H1 (cell line): ENCODE measurements around the gene IL18R1. TPM values are rescaled to one million over a fixed set of nuclear protein-coding genes. Genes with fewer than 3 reads are reported as not detected.

Source experiments
- CTCF ChIA-PET: fragments of 300-600 bp; sonication (Branson Sonifier 250); formaldehyde crosslinking; loops from one replicate; lab custom pipeline; 2021; ENCODE audit not compliant: partially characterized antibody; lab: Charles Lee
- POLR2A ChIA-PET: fragments of 300-600 bp; sonication (Branson Sonifier 250); formaldehyde crosslinking; loops from one replicate; lab custom pipeline; 2021; ENCODE audit warnings: inconsistent platforms; ENCODE audit not compliant: partially characterized antibody; lab: Charles Lee
- DNase-seq, 2 experiments: peaks; one replicate each; pipeline versions ENCODE4 v3.0.0 to v3.0.0-alpha.2; 2010 to 2022; ENCODE audit warnings: low spot score in 2 of 2, low read depth in 1 of 2, mixed read lengths in 1 of 2
- FAIRE-seq: peaks from 2 replicates; lab custom pipeline; 2011; peaks lifted over from hg19 to GRCh38; lab: Jason Lieb, UNC
- H2AFZ ChIP-seq: 2 replicates; pipeline ENCODE4 v1.8.1; 2012; ENCODE audit warnings: low read length, inconsistent platforms
- H2AK5ac ChIP-seq: 2 replicates; pipeline ENCODE4 v1.6.1; 2013; ENCODE audit warnings: low read depth, low read length
- H2BK120ac ChIP-seq: replicated peaks from 2 replicates; pipeline ENCODE3; 2013; ENCODE audit warnings: low read depth, low read length, inconsistent platforms
- H2BK12ac ChIP-seq: 2 replicates; pipeline ENCODE4 v1.6.1; 2013; ENCODE audit warnings: low read depth, low read length
- H2BK15ac ChIP-seq: 2 replicates; pipeline ENCODE4 v1.6.1; 2013; ENCODE audit warnings: low read length
- H2BK20ac ChIP-seq: 2 replicates; pipeline ENCODE4 v1.6.1; 2013; ENCODE audit warnings: low read length
- H2BK5ac ChIP-seq: 2 replicates; pipeline ENCODE4 v1.6.1; 2013; ENCODE audit warnings: low read depth, low read length
- H3K14ac ChIP-seq: 2 replicates; pipeline ENCODE4 v1.6.1; 2013; ENCODE audit warnings: inconsistent platforms; ENCODE audit not compliant: insufficient read length
- H3K18ac ChIP-seq: 2 replicates; pipeline ENCODE4 v1.6.1; 2013; ENCODE audit warnings: low read length; ENCODE audit errors: extremely low read depth
- H3K23ac ChIP-seq: 2 replicates; pipeline ENCODE4 v1.6.1; 2013; ENCODE audit warnings: inconsistent platforms; ENCODE audit not compliant: insufficient read length
- H3K23me2 ChIP-seq: 2 replicates; pipeline ENCODE4 v1.6.1; 2013; ENCODE audit warnings: low read depth, low read length
- H3K27ac ChIP-seq: 2 replicates; pipeline ENCODE4 v1.6.1; 2011; ENCODE audit warnings: low read depth, low read length, inconsistent platforms
- H3K27me3 ChIP-seq, 4 experiments: replicated peaks in 1 of 4; 1 replicate in 1 of 4; 2 replicates in 3 of 4; pipeline versions ENCODE4 v1.6.1 to v1.8.1; 2011 to 2013; ENCODE audit warnings: low read length in 3 of 4, mild to moderate bottlenecking in 3 of 4, inconsistent platforms in 2 of 4, mixed read lengths in 2 of 4, moderate library complexity in 1 of 4; ENCODE audit not compliant: control insufficient read depth in 3 of 4, insufficient read depth in 3 of 4; ENCODE audit errors: extremely low read depth in 1 of 4
- H3K36me3 ChIP-seq, 4 experiments: 2 replicates each; pipeline versions ENCODE4 v1.6.1 to v1.8.1; 2011 to 2013; ENCODE audit warnings: mild to moderate bottlenecking in 4 of 4, low read length in 3 of 4, moderate library complexity in 2 of 4, control low read depth in 1 of 4, inconsistent platforms in 1 of 4; ENCODE audit not compliant: insufficient read depth in 4 of 4, control insufficient read depth in 2 of 4
- H3K4ac ChIP-seq: replicated peaks from 2 replicates; pipeline ENCODE3; 2013; ENCODE audit warnings: low read length, low read depth, mixed read lengths, inconsistent platforms; ENCODE audit not compliant: insufficient read length
- H3K4me1 ChIP-seq, 4 experiments: replicated peaks in 1 of 4; 1 replicate in 1 of 4; 2 replicates in 3 of 4; pipeline versions ENCODE4 v1.6.1 to v1.8.1; 2011 to 2013; ENCODE audit warnings: low read length in 3 of 4, inconsistent platforms in 2 of 4, mixed read lengths in 1 of 4; ENCODE audit not compliant: insufficient read depth in 4 of 4, control insufficient read depth in 3 of 4
- H3K4me2 ChIP-seq, 2 experiments: 2 replicates each; pipeline versions ENCODE4 v1.6.1 to v1.8.1; 2011 to 2013; ENCODE audit warnings: low read depth in 2 of 2, low read length in 2 of 2, control low read depth in 1 of 2, inconsistent platforms in 1 of 2, mild to moderate bottlenecking in 1 of 2; ENCODE audit not compliant: insufficient read depth in 1 of 2
- H3K4me3 ChIP-seq, 4 experiments: fragments of 200-600, 300-600 bp in 1 of 4; sonication (generic), shearing (Covaris generic), sonication (Bioruptor Twin) in 1 of 4; 2 replicates each; pipeline versions ENCODE4 v1.5.1 to v1.8.1; 2011 to 2016; ENCODE audit warnings: low read length in 4 of 4, low read depth in 3 of 4, control low read depth in 2 of 4, inconsistent platforms in 2 of 4, mild to moderate bottlenecking in 2 of 4, mixed read lengths in 1 of 4, moderate library complexity in 1 of 4; ENCODE audit not compliant: insufficient read depth in 2 of 4; ENCODE audit errors: extremely low read depth in 1 of 4
- H3K56ac ChIP-seq: replicated peaks from 2 replicates; pipeline ENCODE3; 2013; ENCODE audit warnings: low read depth, mild to moderate bottlenecking, mixed read lengths, low read length, inconsistent platforms; ENCODE audit not compliant: insufficient read length
- H3K79me1 ChIP-seq: 2 replicates; pipeline ENCODE4 v1.6.1; 2013; ENCODE audit warnings: low read depth, low read length, control low read depth
- H3K79me2 ChIP-seq, 2 experiments: 2 replicates each; pipeline versions ENCODE4 v1.6.1 to v1.8.1; 2012 to 2013; ENCODE audit warnings: low read length in 2 of 2, mild to moderate bottlenecking in 2 of 2, inconsistent platforms in 1 of 2; ENCODE audit not compliant: insufficient read depth in 2 of 2, control insufficient read depth in 1 of 2
- H3K9ac ChIP-seq, 4 experiments: replicated peaks in 1 of 4; 1 replicate in 1 of 4; 2 replicates in 3 of 4; pipeline versions ENCODE4 v1.6.1 to v1.8.1; 2011 to 2013; ENCODE audit warnings: low read depth in 3 of 4, low read length in 3 of 4, control low read depth in 2 of 4, mild to moderate bottlenecking in 2 of 4, moderate library complexity in 2 of 4, inconsistent platforms in 1 of 4; ENCODE audit errors: extremely low read depth in 1 of 4
- H3K9me3 ChIP-seq, 2 experiments: 2 replicates each; pipeline versions ENCODE4 v1.6.1 to v1.8.1; 2012 to 2013; ENCODE audit warnings: mild to moderate bottlenecking in 2 of 2, moderate library complexity in 2 of 2, control low read depth in 1 of 2, inconsistent platforms in 1 of 2, low read depth in 1 of 2, low read length in 1 of 2, mixed read lengths in 1 of 2; ENCODE audit not compliant: insufficient read depth in 2 of 2
- H4K20me1 ChIP-seq, 2 experiments: replicated peaks in 1 of 2; 2 replicates each; pipeline versions ENCODE3 to v1.8.1; 2011 to 2013; ENCODE audit warnings: inconsistent platforms in 2 of 2, low read length in 2 of 2, mild to moderate bottlenecking in 1 of 2; ENCODE audit not compliant: insufficient read depth in 2 of 2, control insufficient read depth in 1 of 2
- H4K5ac ChIP-seq: 2 replicates; pipeline ENCODE4 v1.6.1; 2013; ENCODE audit warnings: low read length, low read depth, mixed read lengths, inconsistent platforms; ENCODE audit not compliant: insufficient read length
- H4K8ac ChIP-seq: 2 replicates; pipeline ENCODE4 v1.8.0; 2013; ENCODE audit warnings: mild to moderate bottlenecking, moderate library complexity, low read length, inconsistent platforms; ENCODE audit not compliant: insufficient read depth; ENCODE audit errors: extremely low read depth
- H4K91ac ChIP-seq: replicated peaks from 2 replicates; pipeline ENCODE3; 2013; ENCODE audit warnings: low read length, mixed read lengths, inconsistent platforms; ENCODE audit not compliant: insufficient read length
- CHD1 ChIP-seq: IDR thresholded peaks from 2 replicates; pipeline ENCODE4 v1.6.1; 2012; ENCODE audit warnings: low read depth, low read length, improper control_type of control experiment
- CHD2 ChIP-seq: IDR thresholded peaks from 2 replicates; pipeline ENCODE4 v1.6.1; 2012; ENCODE audit warnings: low read length, improper control_type of control experiment
- CTBP2 ChIP-seq: IDR thresholded peaks from 2 replicates; pipeline ENCODE4 v1.7.0; 2011; ENCODE audit warnings: borderline replicate concordance, mild to moderate bottlenecking, moderate library complexity, mixed read lengths, low read length; ENCODE audit not compliant: insufficient read depth, insufficient read length
- CTCF ChIP-seq, 3 experiments: IDR thresholded peaks; 1 replicate in 2 of 3; 2 replicates in 1 of 3; pipeline versions ENCODE4 v1.5.1 to v1.6.1; 2011; ENCODE audit warnings: low read length in 3 of 3, mild to moderate bottlenecking in 3 of 3, inconsistent platforms in 2 of 3, low read depth in 1 of 3, moderate library complexity in 1 of 3; ENCODE audit not compliant: insufficient read depth in 1 of 3; ENCODE audit errors: control extremely low read depth in 1 of 3
- EGR1 ChIP-seq: IDR thresholded peaks from 2 replicates; pipeline ENCODE4 v1.6.1; 2011; ENCODE audit warnings: low read depth, low read length, borderline replicate concordance
- MAFK ChIP-seq: IDR thresholded peaks from 2 replicates; pipeline ENCODE4 v1.6.1; 2012; ENCODE audit warnings: low read depth, mild to moderate bottlenecking, improper control_type of control experiment, low read length
- RNF2 ChIP-seq: fragments of 200-900, 300-1000 bp; sonication (generic); IDR thresholded peaks from 2 replicates; pipeline ENCODE4 v1.7.1; 2016; ENCODE audit warnings: borderline replicate concordance, low read depth, mild to moderate bottlenecking, antibody characterized with exemption, low read length; ENCODE audit not compliant: poor library complexity, severe bottlenecking; ENCODE audit errors: missing control alignments
- SIRT6 ChIP-seq: IDR thresholded peaks from one replicate; pipeline ENCODE4 v1.7.1; 2012; ENCODE audit warnings: low read length, inconsistent platforms
- TAF7 ChIP-seq: optimal IDR thresholded peaks from 2 replicates; pipeline ENCODE3; 2011; ENCODE audit warnings: low read depth, mild to moderate bottlenecking, inconsistent platforms, low read length, moderate library complexity, borderline replicate concordance
- TCF12 ChIP-seq: IDR thresholded peaks from 2 replicates; pipeline ENCODE4 v1.6.1; 2011; ENCODE audit warnings: low read depth, mild to moderate bottlenecking, low read length
- TEAD4 ChIP-seq: IDR thresholded peaks from 2 replicates; pipeline ENCODE4 v1.6.1; 2012; ENCODE audit warnings: low read depth, low read length, inconsistent platforms, mixed read lengths
- WGBS, 2 experiments: shearing (Covaris generic) in 1 of 2; methylation state at CpG; one replicate each; pipeline versions ENCODE4 v1.1.6 to v1.1.7; 2013 to 2015; ENCODE audit warnings: low lambda C conversion rate in 2 of 2, mixed read lengths in 2 of 2, inconsistent platforms in 1 of 2, low coverage in 1 of 2, missing lambda C conversion rate in 1 of 2; ENCODE audit not compliant: insufficient replicate concordance in 2 of 2, insufficient coverage in 1 of 2, insufficient read length in 1 of 2; ENCODE audit errors: extremely low coverage in 1 of 2, missing lambda C conversion rate in 1 of 2; 5-methylcytosine and 5-hydroxymethylcytosine counted together
- polyA plus RNA-seq, 7 experiments: library from polyadenylated mRNA; depleted of rRNA in 3 of 7; stranded (reverse) in 5 of 7; unstranded in 2 of 7; fragments of >200 nt in 5 of 7; fragments of 200-250 nt in 2 of 7; gene quantifications; 1 replicate in 5 of 7; 2 replicates in 1 of 7; 4 replicates in 1 of 7; pipeline versions ENCODE4 v1.2.1 to v1.2.3, GENCODE V29; 2011 to 2013; ENCODE audit warnings: missing spikeins in 2 of 7, mixed read lengths in 2 of 7
- total RNA-seq: library from RNA; stranded (reverse); fragmentation: NEBNext Ultra II Directional; extraction: Animal tissue kit (Norgen Biotek cat#: 25700); gene quantifications from 2 replicates; pipeline ENCODE4 v1.2.1, GENCODE V29; 2021
- TF ChIP-seq, protein P1 (sequence below): IDR thresholded peaks from 2 replicates; pipeline ENCODE4 v1.6.1; 2012; ENCODE audit warnings: inconsistent platforms

The IL18R1 gene
- total and polyA plus RNA-seq, 2 of the 8 experiments (the other 6 are each of a cell fraction or from before 2014, with no cell fraction given) = 0.54 TPM; not detected in 1

DNA sequence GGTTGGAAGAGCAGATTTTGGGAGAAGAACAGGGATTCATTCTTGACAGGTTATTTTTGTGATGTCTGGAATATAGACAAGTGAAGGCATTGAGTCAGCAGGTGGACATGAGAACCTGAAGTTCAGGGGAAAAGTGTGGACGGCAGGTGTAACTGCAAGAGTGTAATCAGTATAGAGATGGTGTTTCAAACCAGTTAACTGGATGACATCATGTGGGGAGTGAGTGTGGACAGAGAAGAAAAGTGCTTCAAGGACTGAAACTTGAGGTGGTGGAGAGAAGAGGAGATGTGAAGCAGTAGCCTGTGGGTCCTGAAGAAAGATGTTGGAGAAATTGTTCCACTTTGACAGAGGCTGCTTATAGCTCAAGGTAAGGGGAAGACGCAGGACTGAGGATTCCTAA is 37.2 kb upstream of the IL18R1 start:
- H4K91ac ChIP-seq = no peak overlapping the region
- CTCF ChIA-PET = interaction anchor here (0.7 kb wide), 1 partner anchor 72 kb away, joined by 4 read pairs; no protein-coding TSS in a partner anchor
- TF ChIP-seq CHD1 (no peak), TEAD4 (no peak), CHD2 (no peak), EGR1 (no peak), MAFK (no peak), CTBP2 (no peak), TCF12 (no peak), RNF2 (no peak), CTCF (IDR thresholded peaks at IDR 0.05; ENCODE audit: control extremely low read depth in 1 of 3, insufficient read depth in 1 of 3, low read depth in 1 of 3, low read length in 3 of 3) (no peak), TAF7 (no peak), SIRT6 (no peak)
- TF ChIP-seq, protein P1, sequence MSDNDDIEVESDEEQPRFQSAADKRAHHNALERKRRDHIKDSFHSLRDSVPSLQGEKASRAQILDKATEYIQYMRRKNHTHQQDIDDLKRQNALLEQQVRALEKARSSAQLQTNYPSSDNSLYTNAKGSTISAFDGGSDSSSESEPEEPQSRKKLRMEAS = no peak

More for the DNA sequence above, 37.2 kb upstream of the IL18R1 start:
- no peak overlapping the region for H3K56ac ChIP-seq
- no peak overlapping the region for H2BK20ac ChIP-seq
- no peak overlapping the region for H3K23ac ChIP-seq
- WGBS, 2 experiments = 83% methylated on average over 2 of the region's 2 CpGs; no CpG with 5 or more reads in 1 of the 2 experiments
- no peaks in the 10 kb centered on the region for H3K27me3 ChIP-seq
- no peak overlapping the region for H2BK5ac ChIP-seq
- no peaks in the 10 kb centered on the region for H3K4me1 ChIP-seq
- H3K14ac ChIP-seq = no peak overlapping the region
- H2AK5ac ChIP-seq = no peak overlapping the region
- no peak overlapping the region for H4K5ac ChIP-seq
- no peak overlapping the region for H2BK12ac ChIP-seq
- peaks cover 3 to 4% of the 10 kb centered on the region in 2 experiments; a peak in 3 of 4 replicates for H3K9me3 ChIP-seq
- H3K4me2 ChIP-seq = no peak overlapping the region
- no peak overlapping the region for H2BK120ac ChIP-seq
- H3K4me3 ChIP-seq = no peak overlapping the region
- no peak overlapping the region for H3K27ac ChIP-seq
- POLR2A ChIA-PET = no interaction called here
- H3K4ac ChIP-seq = no peak overlapping the region
- H3K9ac ChIP-seq = no peak overlapping the region
- no peaks in the 10 kb centered on the region for H3K79me1 ChIP-seq
- FAIRE-seq (no peak), DNase-seq (no peak)
- H4K8ac ChIP-seq = no peak overlapping the region
- no peaks in the 10 kb centered on the region for H4K20me1 ChIP-seq
- no peak overlapping the region for H2BK15ac ChIP-seq
- no peaks in the 10 kb centered on the region for H3K79me2 ChIP-seq
- H3K36me3 ChIP-seq = no peaks in the 10 kb centered on the region
- H3K23me2 ChIP-seq = peaks cover 2% of the 10 kb centered on the region; the same call in 1 of the 2 replicates
- H3K18ac ChIP-seq = no peak overlapping the region
- H2AFZ ChIP-seq = no peak overlapping the region
